Measurements from ENCODE around the gene P2RY4.

GRCh38 chrX:70241501-70241900, 18.5 kb downstream of the P2RY4 start:
- TF ChIP-seq CTCF (IDR thresholded peaks at IDR 0.05 in 8 of 11, conservative IDR thresholded peaks at IDR 0.05 in 3 of 11) (no peak), POLR2AphosphoS5 (IDR thresholded peaks at IDR 0.05) (no peak), POLR2A (IDR thresholded peaks at IDR 0.05) (no peak)
